Activated T-cell treated with anti-CD3 and anti-CD28 coated beads, Interleukin-2, amount 50 U/mL, for 48 hours (primary cell): ENCODE data around the gene ID1.
"Not testable (repeated sequence)": the region's sequence is repeated elsewhere in the genome, so short reads cannot be mapped to it uniquely, and the experiment has no call there.

Experiments used
- DNase-seq, 2 experiments: peaks; one replicate each; pipeline ENCODE4 v3.0.0-alpha.2; 2020

Gene ID1

GRCh38 chr20:31638816-31639215, 33.7 kb downstream of the ID1 start:
- DNase-seq: no peak

- no peak for DNase-seq
These were observed 35.2 kb downstream of the ID1 start for GRCh38 chr20:31640259-31640658.

DNA sequence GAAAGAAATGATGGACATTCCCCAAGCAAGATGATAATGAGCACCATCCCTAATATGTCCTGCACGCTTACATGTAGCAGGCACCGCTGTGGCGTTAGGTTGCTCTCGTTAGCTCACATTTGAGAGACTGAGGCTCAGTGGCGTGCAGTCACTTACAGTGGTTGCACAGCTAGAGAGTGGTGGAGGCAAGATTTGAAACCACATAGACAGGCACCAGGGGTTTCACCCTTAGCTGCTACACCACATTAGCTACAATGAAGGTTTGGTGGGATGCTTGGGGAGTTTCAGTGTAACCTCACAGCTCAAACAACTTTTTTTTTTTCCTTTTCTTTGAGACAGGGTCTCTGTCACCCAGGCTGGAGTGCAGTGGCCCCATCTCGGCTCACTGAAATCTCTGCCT, 36.3 kb downstream of the ID1 start:
- no peak for DNase-seq

GRCh38 chr20:31642837-31643236, 37.7 kb downstream of the ID1 start:
- DNase-seq: no peak

DNA sequence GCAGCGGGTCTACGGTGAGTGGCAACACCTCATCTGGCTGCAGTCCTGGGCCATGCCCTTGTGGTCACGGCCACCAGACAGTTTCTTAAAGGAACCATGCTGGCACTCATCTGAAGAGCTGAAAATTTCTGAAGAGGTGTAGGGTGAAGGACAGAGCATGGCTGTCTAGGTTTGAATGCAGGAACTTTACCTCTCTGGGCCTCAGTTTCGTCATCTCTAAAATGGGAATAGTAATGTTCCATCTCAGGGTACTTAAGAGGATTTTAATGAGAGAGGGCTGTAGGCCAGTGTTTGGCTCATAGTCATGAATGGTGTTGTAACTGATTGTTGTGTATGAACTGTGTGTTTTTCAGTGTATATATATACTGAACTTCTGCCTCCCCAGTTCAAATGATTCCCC, 38.4 kb downstream of the ID1 start:
- no peak for DNase-seq

DNA sequence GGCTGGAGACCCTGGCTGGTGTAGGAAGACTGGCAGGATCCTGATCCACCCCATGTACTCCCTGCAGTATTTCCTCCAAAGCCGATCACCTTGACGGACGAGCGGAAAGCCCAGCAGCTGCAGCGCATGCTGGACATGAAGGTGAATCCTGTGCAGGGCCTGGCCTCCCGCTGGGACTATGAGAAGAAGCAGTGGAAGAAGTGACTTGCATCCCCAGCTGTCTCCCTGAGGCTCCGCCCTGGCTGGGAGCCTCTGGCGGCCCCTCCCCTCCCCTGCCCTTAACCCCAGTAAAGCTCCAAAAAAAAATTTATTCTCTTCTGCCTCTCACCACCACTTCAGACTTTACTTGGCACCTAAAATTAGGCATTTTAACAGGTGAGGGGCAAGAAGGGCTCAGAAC, 39.6 kb downstream of the ID1 start:
- DNase-seq: no peak

- DNase-seq: not testable (repeated sequence)
These were observed 43.0 kb downstream of the ID1 start for GRCh38 chr20:31648104-31648503.

DNA sequence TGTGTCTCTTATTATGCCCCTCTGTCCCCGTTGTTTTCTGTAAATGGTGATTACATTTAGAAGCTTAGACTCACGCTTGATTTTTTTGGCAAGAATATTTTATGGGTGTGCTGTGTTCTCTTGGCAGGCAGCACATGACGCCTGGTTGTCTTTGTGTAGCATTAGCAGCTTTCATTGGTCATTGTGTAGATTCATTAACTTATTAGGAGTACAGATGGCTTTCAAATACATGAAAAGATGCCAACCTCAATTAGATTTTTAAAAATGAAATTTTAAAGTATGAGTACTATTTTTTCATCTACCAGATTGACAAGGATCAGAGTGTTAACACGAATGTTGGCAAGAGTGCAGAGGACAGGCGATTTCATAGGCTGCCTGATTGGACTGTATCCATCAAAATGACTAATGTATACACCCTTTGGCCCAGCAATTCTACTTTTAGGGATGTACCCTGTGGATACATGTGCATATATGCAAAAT, 47.9 kb downstream of the ID1 start:
- no peak for DNase-seq

DNA sequence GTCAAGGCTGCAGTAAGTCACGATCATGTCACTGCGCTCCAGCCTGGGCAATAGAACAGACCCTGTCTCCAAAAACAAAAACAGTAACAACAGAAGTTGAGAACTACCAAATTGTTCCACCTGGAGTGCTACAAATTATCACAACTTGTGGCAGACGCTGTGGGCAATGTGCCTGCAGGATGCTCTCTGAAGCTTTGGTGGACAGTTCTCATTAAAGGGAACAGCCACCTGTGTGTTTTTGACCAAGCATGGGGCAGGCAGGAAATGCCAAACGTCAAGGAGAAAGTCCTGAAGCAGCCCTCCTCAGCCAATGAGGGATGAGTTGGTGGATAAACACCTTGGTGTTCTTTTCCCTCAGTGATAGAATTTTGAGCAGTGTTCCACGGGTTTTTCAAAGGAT, 48.5 kb downstream of the ID1 start:
- no peak for DNase-seq

DNA sequence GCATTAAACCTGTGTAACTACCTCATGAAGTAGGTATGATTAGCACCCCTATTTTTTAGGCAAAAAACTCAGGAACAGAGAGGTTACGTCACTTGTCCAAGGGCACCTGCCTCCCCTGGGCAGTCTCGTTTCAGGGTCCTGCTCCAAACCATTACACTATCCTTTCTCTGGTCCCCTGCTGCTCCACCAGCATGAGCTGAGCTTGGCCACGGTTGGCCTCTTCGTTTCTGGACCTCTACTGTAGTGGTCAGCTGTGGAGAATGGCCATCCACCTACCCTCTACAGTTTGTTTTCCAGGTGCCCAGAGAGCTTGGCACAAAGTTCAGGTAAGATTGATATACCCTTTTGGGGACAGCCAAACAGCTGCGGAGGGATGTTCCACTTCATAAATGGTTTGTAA, 49.4 kb downstream of the ID1 start:
- DNase-seq: no peak
